GM18519 (cell line): ENCODE results near the gene GPR62.
A peak's percentile ranks its signal among the peaks of the same experiment; 100 is the strongest.

Experiments
- ATAC-seq: cut with Tn5 transposase; IDR thresholded peaks from one replicate; pipeline ENCODE4 v1.9.1; 2021; ENCODE audit warnings: mild to moderate bottlenecking, moderate library complexity; ENCODE audit not compliant: unreplicated experiment, low FRiP score

The GPR62 gene

DNA sequence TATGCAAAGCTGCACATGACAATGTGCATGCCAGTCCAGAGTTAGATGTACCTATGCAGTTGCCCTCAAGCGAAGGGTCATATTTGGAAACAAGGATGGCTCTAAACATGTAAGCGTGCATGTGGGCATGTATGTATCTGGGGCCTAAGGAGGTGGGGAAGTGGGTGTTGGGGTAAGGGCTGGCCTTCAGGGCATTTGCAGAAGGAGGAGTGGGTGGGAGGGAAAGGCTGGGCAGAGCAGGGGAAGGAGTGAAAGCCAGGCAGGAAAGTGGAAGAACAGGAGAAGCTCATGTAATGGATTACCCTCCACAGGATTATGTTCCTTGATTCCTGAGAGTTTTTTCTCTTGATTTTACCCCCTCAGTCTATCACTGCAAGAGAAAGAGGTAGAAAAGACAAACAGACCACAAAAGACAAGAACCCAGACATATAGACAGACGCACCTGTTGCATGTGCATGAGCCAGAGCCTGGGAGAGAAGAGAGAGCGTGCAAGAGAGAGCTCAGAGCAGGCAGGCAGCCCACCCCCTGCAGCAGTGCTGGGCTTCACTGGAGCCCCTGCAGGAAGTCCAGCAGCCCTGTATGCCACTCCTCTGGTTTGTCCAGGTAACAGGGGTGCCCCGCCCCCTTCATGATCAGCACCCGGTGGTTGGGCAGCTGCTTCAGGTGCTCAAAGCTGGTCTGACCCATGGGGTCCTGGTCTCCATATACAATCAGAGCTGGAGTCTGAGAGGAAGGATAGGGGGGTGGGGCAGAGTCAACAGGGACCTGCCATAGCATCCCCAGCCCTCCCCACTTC is 13.9 kb downstream of the GPR62 start:
- no peak for ATAC-seq

DNA sequence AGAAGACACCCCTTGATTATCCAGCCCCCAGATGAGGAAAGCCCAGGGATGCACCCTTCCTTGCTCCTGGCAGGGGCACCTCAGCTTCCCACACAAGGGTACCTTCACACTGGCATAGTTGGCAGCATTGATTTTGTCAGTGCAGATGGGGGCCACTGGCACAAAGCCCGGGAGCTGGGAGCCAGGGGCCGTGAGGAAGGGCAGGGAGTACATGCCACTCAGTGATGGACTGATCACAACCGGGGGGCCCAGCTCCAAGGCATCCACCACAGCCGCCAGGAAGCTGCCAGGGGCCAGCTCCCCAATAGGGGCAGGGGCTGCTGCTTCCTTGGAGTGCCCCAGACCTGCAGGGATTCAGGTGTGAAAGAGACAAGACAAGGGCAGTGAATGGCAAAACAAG is 14.7 kb downstream of the GPR62 start:
- no peak for ATAC-seq

DNA sequence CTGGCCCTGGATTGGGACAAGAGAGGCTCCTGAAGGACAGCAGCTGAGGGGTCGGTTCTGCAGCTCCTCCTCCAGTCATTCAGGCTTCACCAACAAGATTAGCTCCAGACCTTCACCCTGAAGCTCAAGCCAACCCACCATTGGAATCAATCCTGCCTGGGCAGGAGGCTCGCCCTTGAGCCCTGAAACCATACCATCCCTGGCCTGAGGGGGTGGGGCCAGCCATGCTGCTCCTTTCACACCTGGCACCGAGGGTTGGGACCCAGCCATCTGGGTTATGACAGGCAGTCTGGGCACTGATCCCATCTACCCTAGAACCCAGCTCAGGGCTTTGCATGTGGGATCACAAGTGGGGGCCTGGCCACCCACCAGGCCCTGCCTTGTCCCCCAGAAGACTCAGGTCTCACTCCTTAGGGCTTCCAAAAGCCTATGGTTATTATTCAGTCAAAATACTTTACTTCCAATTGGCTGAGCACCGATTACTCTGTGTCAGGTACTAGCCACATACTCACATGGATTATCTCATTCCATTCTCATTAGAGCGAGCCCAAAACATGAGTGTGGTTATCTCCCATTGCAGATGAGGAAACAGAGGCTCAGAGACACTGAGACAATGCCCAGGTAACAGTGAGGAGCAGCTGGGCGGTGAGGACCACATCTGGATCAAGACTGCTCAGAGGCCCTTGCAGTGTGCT is 15.6 kb downstream of the GPR62 start:
- no peak for ATAC-seq

DNA sequence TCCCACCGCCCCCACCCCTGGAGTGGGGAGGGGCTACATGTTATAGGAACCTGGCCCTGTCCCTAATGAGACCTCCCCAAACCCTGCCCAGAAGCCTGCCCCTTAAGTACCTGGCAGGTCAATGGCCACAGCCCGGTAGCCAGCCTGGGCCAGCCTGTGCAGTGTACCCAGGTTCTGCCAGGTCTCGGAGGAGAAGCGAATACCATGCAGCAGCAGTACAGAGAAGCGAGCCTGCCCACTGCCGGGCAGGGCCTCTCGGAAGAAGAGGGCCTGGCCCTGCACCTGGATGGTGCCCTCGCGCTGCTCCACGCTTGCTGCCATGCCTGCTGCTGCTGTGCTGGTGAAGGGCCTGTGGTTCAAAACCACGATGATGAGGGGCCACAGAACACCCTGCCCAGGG is 16.2 kb downstream of the GPR62 start:
- ATAC-seq, result no peak

DNA sequence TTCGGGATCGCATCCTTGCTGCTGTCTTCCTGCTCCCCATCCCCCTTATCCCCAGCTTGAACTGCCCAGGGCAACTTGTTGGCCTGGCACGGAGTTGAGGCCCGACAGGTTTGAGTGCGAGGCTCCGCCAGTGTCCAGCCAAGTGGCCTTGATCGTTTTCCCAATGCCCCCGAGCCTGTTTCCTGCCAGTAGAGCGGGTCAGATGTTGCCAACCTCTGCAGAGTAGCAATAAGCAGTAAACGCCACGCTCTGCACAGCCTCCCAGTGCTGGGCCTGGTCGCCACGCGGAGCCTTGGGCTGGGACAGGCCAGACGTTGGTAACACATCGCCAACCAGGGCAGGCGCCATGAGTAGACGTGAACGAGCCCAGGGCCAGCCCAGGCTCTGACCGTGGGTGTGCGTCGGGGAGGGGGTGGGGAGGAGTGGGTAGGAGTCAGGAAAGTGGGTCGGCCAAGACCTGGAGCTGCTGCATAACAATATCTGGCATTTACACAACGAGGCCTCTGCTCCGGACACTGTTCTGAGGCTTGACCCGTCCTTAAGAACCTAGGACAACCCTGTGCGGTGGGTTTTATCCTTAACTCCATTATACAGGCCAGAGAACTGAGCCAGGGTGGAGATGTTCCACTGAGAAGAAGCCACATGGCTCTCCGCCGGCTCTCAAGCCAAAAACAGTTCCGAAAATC is 19.2 kb downstream of the GPR62 start:
- no peak for ATAC-seq

DNA sequence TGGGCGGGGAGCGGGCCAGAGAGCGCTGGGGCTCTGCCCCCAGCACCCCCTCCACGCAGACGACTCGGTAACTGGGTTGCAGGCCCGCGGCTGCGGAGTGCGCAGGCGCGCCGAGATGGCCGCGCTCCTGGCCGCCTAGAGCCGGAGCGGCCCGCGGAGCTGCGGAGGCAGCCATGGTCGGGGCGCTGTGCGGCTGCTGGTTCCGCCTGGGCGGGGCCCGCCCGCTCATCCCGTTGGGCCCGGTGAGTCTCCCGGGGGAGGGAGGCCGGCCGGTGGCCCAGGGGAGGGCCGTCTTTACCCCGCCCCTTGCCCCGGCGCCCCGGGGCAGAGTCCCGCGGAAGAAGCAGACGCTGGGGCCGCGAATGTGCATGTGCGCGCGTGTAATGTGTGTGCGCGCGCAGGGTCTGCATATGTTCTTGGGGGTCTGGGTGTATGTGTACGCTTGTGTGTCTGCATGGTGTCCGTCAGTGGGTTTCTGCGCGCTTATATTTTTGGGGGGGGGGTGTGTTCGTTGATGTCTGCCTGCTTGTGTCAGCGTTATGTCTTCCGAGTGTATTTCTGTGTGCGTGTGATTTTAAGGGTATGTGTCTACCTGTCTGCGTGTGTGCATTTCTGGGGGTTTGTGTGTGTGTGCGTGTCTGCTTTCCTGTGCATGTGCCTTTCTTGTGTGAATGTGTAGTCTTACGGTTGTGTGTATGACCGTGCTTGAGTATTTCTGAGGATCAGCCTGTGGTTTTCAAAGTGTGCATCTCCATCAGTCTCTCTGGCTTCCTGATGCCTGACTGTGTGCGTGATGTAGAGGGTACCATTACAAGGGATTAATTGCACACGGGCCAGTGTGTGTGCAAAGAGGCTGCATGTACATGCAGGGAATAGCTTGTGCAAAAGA is 20.0 kb downstream of the GPR62 start, which contains the start of gene ABHD14A:
Gene ABHD14A, plus strand, starts transcription at position 102 of the 889 bp plus-strand sequence. Its CDS starts 72 bp downstream, at position 174.
- ATAC-seq, result no peak

DNA sequence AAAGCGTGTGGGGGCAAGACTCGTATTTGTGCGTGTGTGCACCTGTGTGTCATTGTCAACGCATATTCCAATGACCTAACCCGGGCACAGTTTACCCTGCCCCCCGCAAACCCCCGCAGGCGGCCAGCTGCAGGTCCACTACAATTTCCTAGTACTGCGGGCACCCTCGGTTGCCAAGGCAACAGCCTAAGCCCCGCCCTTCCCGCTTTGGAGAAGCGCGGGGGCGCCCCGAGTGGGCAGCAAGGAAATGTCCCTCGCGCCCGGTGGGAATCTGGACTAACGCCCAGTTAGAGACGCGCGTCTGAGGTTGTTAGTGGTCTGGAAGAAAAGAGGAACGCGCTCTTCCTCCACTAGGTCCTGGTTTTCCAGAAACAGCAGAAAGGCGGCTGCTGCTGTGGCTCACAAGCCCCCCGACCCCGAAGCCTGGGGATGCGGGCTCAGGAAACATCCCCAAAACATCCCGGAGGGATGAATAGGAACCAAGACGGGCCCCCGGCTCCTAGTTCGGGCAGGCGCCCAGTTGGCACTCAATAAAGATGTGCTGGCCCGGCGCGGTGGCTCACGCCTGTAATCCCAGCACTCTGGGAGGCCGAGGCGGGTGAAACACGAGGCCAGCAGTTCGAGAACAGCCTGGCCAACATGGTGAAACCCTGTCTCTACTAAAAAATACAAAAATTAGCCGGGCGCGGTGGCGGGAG is 20.8 kb downstream of the GPR62 start:
- ATAC-seq, result no peak

DNA sequence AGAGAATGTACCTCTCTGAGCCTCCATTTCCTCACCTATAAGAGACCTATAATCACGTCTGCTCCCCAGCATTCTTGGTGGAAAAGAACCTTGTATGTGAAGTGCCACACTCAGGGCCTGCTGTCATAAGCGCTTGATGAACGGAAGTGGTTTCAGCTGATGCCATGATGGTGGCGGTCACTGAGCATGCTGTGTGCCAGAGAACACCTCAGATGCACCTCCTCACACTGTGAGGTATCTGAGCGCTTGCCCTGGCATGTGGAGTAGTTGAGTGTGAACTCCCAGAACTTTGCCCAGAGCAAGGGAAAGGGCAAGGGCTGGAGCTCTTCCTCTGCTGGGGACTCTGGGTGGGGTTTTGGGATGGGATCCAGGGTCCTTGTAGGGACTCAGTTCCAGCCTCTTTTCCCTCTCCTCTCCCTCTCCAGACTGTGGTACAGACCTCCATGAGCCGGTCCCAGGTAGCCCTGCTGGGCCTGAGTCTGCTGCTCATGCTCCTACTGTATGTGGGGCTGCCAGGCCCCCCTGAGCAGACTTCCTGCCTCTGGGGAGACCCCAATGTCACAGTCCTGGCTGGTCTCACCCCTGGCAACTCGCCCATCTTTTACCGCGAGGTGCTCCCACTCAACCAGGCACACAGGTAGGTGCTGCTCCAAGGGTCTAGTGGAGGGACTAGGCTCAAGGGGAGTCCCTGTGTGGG is 22.4 kb downstream of the GPR62 start:
- no peak for ATAC-seq

DNA sequence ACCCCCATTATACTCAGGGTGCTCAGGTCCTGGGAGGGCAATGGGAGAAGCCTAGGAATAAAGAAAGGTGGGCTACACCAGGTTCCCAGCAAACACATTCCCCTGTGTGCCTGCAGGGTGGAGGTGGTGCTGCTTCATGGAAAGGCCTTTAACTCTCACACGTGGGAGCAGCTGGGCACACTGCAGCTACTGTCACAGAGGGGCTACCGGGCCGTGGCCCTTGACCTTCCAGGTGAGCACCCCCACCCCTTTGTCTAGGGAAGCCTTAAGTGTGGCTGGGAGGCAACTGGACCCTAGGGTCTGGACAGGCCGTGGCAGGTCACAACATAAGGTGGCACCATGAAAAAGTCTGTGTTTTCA is 22.9 kb downstream of the GPR62 start:
- no peak for ATAC-seq

DNA sequence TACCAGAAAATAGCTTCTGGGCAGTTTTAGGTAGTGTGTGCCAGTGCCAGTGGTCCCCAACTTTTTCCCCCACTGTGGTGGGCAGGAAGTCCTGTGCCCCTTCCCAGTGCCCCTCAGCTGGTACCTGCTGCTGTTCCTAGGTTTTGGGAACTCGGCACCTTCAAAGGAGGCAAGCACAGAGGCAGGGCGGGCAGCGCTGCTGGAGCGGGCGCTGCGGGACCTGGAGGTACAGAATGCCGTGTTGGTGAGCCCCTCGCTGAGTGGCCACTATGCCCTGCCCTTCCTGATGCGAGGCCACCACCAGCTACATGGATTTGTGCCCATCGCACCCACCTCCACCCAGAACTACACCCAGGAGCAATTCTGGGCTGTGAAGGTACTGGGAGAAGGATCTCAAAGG is 25.1 kb downstream of the GPR62 start:
- ATAC-seq, result no peak

DNA sequence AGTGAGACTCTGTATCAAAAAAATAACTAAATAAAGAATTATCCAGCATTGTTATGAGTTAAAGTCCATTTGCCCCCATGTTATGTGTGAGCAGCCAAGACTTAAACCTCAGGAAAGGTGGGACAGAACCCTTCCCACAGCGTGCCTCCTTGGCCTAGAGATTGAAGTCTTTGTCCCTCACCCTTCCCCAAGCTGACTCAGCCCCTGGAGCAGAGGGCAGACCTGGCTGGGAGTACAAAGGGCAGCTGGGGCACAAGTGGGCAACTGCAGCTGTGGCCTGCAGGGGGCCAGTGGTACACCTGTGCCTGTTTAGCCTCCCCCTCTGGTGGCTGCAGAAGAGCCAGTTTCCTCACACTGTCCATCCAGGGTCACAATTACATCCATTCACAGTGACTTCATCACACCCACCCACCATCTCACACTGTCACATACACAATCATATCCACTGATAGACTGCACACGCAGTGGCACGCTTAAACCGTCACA is 27.2 kb downstream of the GPR62 start:
- ATAC-seq, result peak; percentile 20

DNA sequence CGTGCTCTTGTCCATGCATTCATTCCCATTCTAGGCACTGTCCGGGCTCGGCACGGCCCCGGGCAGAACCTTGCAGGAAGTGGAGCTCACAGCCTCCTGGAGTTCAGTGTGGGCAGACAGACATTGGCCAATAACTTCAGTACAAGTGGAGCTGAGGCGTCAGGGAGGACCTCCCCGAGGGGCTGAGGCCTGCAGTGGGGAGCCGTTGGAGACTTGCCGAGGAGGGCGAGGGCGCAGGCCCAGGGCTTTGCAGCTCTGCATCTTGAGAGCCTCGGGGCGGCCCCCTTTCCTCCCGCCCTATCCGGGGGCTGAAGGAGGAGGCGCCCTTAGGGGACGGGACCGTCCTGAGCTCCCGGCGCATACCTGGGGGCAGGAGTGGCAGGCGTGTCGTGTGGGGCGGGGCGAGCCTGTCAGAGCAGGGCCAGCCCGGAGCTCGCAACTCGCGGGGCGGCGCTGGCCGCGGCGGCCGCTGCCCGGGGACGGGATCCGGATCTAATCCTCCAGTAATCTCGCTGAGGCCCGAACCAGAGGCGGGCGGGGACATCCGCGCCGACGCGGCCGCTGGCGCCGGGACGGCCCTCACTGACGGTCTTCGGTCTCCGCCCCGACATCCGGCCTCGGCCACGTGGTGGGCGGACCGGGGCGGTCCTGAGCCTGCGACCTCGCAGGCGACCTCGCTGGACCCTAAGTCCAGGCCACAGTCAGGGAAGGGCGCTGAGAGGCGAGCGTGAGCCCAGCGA is 27.8 kb downstream of the GPR62 start, which contains the start of gene ACY1:
Gene ACY1, plus strand, starts transcription at position 698 of the 740 bp plus-strand sequence. CDS start 530 bp downstream, outside the sequence.
- peak; percentile 57 for ATAC-seq

DNA sequence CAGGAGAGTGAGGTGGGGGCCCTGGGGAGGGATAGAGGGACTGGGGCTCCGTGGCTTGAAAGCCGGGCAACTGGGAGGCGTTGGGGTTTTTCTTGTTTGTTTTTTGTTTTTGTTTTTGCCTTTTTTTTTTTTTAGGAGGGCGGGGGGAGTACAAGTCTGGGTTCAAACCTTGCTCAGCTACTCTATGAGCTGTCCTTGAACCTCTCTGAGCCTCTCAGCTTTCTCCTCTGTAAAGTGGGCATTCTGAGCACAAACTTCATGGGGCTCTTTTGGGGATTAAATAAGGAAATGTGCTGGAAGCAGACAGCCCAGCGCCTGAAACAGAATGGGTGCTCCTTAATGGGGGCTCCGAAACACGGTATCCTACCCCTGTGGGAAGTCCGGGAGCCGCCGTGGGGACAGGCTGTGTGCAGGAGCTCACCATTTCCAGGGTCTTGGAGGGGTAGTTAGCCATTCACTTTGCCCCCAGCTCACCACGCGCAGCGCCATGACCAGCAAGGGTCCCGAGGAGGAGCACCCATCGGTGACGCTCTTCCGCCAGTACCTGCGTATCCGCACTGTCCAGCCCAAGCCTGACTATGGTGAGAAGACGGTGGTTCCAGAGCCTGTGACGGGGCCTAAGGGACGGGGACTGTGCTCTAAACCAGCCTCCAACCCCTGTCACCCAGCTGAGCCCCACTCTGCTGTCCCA is 28.5 kb downstream of the GPR62 start:
- no peak for ATAC-seq

DNA sequence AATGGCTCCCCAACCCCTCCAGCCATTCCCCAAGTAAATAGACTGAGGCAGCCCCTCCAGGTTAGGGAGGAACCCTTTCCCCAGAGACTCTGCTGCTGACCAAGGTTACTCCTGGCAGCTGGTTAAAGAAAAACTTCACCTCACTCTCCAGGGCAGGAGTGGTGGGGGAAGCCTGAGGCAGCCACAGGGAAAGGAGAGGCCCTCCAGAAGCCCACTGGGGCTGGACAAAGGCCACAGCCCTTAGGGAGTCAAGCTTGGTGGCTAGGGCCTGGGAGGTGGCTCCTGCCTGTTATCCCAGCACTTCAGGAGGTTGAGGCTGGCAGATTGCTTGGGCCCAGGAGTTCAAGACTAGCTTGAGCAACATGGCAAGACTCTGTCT is 29.1 kb downstream of the GPR62 start:
- no peak for ATAC-seq

DNA sequence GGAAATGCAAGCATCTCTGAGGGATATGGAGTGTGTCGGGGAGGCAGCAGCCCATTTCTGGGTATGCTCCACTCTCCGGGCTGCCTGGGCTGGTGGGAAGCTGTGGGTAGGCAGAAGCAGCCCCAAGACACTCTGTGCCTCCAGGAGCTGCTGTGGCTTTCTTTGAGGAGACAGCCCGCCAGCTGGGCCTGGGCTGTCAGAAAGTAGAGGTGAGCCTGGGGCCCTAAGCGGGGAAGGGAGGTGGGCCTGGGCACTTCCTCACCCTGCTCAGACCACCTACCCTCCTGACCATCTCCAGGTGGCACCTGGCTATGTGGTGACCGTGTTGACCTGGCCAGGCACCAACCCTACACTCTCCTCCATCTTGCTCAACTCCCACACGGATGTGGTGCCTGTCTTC is 29.9 kb downstream of the GPR62 start:
- no peak for ATAC-seq

DNA sequence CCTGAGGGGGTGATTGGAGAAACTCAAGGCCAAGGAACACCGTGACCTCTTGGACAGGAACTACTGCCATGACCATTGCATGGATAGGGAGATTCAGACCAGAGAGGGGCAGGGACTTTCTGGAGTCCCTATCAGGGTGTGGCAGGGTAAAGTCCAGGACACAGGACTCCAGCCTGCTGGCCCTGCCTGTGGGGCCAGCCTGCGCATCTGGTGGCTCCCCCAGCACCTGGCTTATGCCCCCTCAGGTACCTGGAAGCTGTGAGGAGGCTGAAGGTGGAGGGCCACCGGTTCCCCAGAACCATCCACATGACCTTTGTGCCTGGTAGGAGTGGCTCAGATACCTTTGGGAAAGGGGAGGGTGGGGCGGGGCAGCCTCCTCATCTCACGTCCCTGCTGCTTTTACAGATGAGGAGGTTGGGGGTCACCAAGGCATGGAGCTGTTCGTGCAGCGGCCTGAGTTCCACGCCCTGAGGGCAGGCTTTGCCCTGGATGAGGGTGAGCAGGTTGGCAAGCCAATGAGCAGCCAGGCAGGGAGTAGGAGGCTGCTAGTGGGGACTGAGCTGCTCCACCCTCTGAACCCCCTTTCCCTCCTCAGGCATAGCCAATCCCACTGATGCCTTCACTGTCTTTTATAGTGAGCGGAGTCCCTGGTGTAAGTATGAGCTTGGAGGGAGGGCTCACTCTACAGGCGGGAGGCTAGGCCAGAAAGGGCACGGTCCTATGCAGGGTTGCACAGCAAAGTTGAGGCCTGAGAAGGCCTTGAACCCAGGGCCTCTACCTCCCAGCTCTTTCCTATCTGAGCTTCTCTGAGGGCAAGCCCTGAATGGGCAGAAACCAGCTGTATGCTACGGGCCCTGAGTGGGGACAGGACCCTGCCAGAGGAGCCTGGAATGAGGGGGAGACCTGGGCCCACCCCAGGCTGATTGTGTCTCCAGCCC is 31.1 kb downstream of the GPR62 start:
- no peak for ATAC-seq

DNA sequence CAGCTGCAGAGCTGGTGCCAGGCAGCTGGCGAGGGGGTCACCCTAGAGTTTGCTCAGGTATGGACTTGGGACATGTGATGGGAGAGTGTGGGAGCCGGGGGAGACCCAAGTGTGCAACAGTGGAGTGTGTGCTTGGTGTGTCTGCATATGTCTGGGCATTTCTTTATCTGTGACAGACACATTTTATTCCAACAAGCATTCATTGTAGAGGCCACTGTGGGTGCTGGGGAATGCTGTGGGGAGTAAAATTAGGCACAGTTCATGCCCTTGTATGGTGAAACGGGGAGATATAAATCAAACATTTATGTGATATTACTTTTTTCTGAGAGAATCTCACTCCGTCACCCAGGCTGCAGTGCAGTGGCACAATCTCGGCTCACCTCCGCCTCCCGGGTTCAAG is 32.4 kb downstream of the GPR62 start:
- ATAC-seq, result no peak
